Loucy (cell line): ENCODE data around the gene HENMT1.

Source experiments
- CTCF ChIP-seq: fragments of 200-600 bp; sonication (generic); conservative IDR thresholded peaks from 2 replicates; pipeline ENCODE4 v1.5.1; 2014; ENCODE audit warnings: mild to moderate bottlenecking, antibody characterized with exemption, low read length
- EZH2phosphoT487 ChIP-seq: fragments of 200-600 bp; IDR thresholded peaks from 2 replicates; pipeline ENCODE4 v1.6.1; 2018; ENCODE audit warnings: antibody characterized with exemption, mild to moderate bottlenecking, moderate library complexity, borderline replicate concordance

GRCh38 chr1:108644984-108645383 is 15.9 kb downstream of the HENMT1 start:
- TF ChIP-seq CTCF (no peak), EZH2phosphoT487 (no peak)
